GM23248 (cell line): ENCODE measurements around the gene PLEK2.

Experiments used
- EZH2 ChIP-seq: fragments of 200-600 bp; sonication (generic); IDR thresholded peaks from 2 replicates; pipeline ENCODE4 v1.6.1; 2018; ENCODE audit warnings: antibody characterized with exemption, mild to moderate bottlenecking; ENCODE audit not compliant: insufficient read depth, poor library complexity, severe bottlenecking
- EZH2phosphoT487 ChIP-seq: fragments of 200-600 bp; sonication (generic); IDR thresholded peaks from 2 replicates; pipeline ENCODE4 v1.6.1; 2018; ENCODE audit warnings: antibody characterized with exemption, moderate library complexity, mild to moderate bottlenecking, low read depth; ENCODE audit not compliant: insufficient read depth

GRCh38 chr14:67424539-67424938 is 12.6 kb upstream of the PLEK2 start:
- TF ChIP-seq EZH2 (no peak), EZH2phosphoT487 (no peak)
